Hindlimb muscle (tissue), 1 donor: Measurements from ENCODE around the gene PTTG1IP2. TPM values are rescaled to one million over a fixed set of nuclear protein-coding genes. Genes with fewer than 3 reads are reported as not detected.
A peak's percentile ranks its signal among the peaks of the same experiment; 100 is the strongest.
"Not testable (repeated sequence)": the region's sequence is repeated elsewhere in the genome, so short reads cannot be mapped to it uniquely, and the experiment has no call there.

Experiments used
- DNase-seq: peaks from one replicate; pipeline ENCODE4 v3.0.0-alpha.2; 2013
- polyA plus RNA-seq: library from polyadenylated mRNA; unstranded; fragments of 120-200 nt; gene quantifications from one replicate; pipeline ENCODE4 v1.2.1, GENCODE V29; 2013; ENCODE audit not compliant: insufficient read length

Gene PTTG1IP2
- polyA plus RNA-seq: not detected

- DNase-seq: no peak
These were observed at the start of gene PTTG1IP2 for GRCh38 chr7:90469554-90469953. PTTG1IP2 (plus strand) TSS chr7:90469639; CDS start chr7:90469787, 148 bp downstream.

- DNase-seq: no peak
These were observed 47.8 kb upstream of the PTTG1IP2 start for GRCh38 chr7:90421651-90422050.

- DNase-seq: no peak
These were observed 44.7 kb upstream of the PTTG1IP2 start for GRCh38 chr7:90424720-90425119.

DNA sequence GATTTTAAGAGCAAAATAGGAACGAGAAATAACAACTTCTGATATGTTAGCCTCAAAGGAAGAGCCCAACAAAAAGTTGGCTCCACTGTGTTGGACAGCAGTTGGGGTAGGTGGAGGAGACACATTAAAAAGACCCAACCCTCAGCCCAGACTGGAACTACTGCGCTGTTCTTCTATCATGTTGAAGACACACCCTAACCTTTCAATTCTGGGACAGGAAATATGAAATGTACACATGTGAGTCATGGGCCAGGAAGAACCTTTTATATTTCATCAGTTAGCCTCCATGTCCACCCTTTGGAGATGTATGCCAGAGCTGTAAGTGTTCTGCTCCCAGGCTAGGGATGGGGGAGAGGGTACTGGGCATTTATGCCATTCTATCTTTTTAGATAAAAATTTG, 44.1 kb upstream of the PTTG1IP2 start:
- no peak for DNase-seq

- DNase-seq: no peak
These were observed 38.6 kb upstream of the PTTG1IP2 start for GRCh38 chr7:90430614-90431460.

DNA sequence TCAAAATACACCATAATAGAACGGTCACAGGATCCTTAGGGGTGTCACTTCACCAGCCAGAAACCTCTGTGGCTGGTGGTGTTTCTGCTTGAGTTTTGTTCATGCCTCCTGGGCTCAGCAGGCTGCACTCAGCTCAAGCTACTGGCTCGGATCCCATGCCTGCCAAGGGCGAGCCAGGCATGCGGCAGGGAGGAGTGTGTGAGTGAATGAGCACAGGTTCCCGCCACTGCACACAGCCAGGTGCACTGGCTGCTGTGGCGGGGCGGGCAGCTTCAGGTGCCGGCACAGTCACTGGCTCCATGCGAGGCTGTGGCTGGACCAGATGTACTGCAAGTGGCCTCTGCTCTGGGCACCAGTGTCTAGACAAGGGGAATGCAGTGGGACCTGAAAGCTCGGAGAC, 36.7 kb upstream of the PTTG1IP2 start:
- DNase-seq: no peak

GRCh38 chr7:90433221-90433620, 36.2 kb upstream of the PTTG1IP2 start:
- DNase-seq: no peak

- DNase-seq: no peak
These were observed 23.8 kb upstream of the PTTG1IP2 start for GRCh38 chr7:90445633-90446032.

DNA sequence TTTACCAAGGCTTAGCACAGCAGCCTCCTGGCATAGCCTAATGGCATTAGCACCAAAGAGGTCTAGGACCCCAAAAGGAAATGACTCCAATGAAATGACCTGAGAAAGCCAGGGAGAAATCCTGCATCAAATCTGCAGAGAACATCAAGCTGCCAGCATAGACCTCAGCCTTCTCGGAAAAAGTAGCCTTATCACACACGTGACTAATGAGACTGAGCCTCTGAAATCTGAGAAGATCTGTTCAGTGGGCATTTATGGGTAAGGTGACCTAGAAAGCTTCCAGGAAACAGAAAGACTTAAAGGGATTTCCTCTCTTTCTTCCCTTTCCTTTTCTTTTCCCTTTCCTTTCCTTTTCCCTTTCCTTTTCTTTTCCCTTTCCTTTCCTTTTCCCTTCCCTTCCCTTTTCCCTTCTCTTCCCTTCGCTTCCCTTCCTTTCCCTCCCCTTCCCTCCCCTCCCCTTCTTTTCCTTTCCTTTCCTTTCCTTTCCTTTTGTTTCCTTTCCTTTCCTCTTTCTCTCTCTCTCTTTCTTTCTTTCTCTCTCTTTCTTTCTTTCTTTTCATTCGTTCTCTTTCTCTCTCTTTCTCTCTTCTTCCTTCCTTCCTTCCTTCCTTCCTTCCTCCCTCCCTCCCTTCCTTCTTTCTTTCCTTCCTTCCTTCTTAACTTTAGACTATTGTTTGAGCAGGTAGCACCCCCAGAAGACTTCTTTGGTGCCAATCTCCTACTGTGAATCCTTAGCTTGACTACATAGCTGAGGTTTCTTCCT, 23.1 kb upstream of the PTTG1IP2 start:
- DNase-seq: no peak

- DNase-seq: no peak
These were observed 16.1 kb upstream of the PTTG1IP2 start for GRCh38 chr7:90453259-90453891.

DNA sequence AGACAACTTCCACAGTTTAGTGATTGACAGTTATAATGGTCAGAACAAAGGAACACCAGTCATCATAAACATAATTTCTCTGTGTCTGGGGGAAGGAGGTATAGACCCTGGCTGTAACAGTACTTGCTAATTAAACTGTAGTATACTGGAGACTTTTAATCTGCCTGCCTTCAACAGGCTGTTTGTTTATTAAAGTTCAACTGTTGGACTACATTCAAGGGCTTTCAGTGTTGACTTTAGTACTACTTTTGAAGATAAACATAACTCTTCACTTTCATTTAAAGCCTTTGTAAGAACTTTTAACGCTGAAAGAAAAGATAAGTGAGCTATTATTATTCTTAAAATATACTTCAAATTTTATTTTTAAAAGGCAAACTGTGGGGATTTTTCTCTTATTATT, 15.5 kb upstream of the PTTG1IP2 start:
- no peak for DNase-seq

- DNase-seq: peak; percentile 44
These were observed 14.0 kb upstream of the PTTG1IP2 start for GRCh38 chr7:90455163-90456030.

DNA sequence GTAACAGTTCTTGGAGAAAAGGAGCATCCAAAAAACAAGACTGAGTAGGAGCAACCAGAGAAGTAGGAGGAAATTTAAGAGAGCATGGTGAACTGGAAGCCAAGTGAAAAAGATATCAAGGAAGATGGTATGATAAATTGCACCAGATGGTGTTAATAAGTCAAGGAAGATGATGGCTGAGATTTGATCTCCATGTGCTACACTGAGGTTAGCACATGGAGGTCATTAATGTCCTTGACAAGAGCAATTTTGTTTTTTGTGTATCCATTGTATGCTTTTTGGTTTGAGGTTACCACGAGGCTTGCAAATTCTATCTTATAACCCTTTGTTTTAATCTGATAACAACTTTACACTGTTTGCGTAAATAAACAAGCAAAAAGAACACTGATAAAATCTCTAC, 11.3 kb upstream of the PTTG1IP2 start:
- DNase-seq: no peak

GRCh38 chr7:90459888-90460287, 9.6 kb upstream of the PTTG1IP2 start:
- no peak for DNase-seq

DNA sequence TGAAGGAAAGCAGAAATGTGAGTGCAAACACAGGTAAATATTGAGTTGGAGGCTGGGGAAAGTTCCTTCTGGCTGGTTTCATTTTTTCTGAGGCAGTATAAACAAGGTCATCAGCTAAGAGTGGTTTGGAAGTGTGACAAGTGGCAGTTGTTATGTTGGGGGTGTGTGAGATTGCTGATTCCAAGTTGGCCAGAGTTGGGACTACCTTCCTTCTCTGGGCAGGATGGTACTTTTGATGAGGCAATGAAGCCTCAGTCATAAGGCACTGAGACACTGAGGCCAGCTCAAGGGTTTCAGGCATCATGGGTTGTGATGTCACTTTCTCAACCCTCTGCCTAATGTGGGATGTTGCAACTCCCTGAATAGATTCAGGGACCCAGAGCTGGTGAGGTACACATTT, 8.2 kb upstream of the PTTG1IP2 start:
- DNase-seq: no peak

GRCh38 chr7:90463151-90463628, 6.2 kb upstream of the PTTG1IP2 start:
- not testable (repeated sequence) for DNase-seq

- no peak for DNase-seq
These were observed 3.6 kb upstream of the PTTG1IP2 start for GRCh38 chr7:90465816-90466215.

GRCh38 chr7:90472805-90473540, 3.5 kb downstream of the PTTG1IP2 start:
- no peak for DNase-seq

DNA sequence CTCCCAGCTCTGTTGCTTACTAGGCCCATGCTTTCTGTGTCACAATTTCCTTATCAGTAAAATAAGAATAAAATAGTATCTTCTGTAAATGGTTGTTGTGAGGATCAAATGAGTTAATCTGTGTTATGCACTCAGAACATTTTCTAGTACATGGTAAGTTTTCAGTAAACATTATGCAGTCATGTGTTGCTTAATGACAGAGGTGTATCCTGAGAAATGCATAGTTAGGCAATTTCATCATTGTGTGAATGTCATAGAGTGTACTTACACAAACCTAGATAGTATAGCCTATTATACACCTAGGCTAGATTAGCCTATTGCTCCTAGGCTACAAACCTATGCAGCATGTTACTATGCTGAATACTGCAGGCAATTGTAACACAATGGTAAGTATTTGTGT, 4.4 kb downstream of the PTTG1IP2 start:
- DNase-seq: no peak

- DNase-seq: no peak
These were observed 5.1 kb downstream of the PTTG1IP2 start for GRCh38 chr7:90474284-90475210.
